GM12878 (cell line): ENCODE measurements around the gene CFDP1.

Source experiments
- CEBPB ChIP-seq, 2 experiments: fragments of 150-350 bp in 1 of 2; IDR thresholded peaks; 2 replicates each; pipeline ENCODE4 v1.6.1; 2012 to 2014; ENCODE audit warnings: low read depth in 2 of 2, low read length in 2 of 2, borderline replicate concordance in 1 of 2, inconsistent platforms in 1 of 2
- CHD1 ChIP-seq: IDR thresholded peaks from 2 replicates; pipeline ENCODE4 v1.6.1; 2012; ENCODE audit warnings: low read depth, low read length, improper control_type of control experiment
- MYC ChIP-seq: IDR thresholded peaks from 2 replicates; pipeline ENCODE4 v1.6.1; 2011; ENCODE audit warnings: mild to moderate bottlenecking, low read length, moderate library complexity, inconsistent platforms; ENCODE audit not compliant: insufficient read depth, insufficient replicate concordance, insufficient read length, severe bottlenecking
- POLR2A ChIP-seq: IDR thresholded peaks from 2 replicates; pipeline ENCODE4 v1.6.1; 2011; ENCODE audit warnings: low read depth, mild to moderate bottlenecking, low read length
- POLR2AphosphoS2 ChIP-seq: IDR thresholded peaks from 2 replicates; pipeline ENCODE4 v1.6.1; 2011; ENCODE audit warnings: low read depth, mild to moderate bottlenecking, low read length, improper control_type of control experiment, moderate library complexity
- RAD21 ChIP-seq: IDR thresholded peaks from 2 replicates; pipeline ENCODE4 v1.6.1; 2011; ENCODE audit warnings: mild to moderate bottlenecking, low read depth, low read length, moderate library complexity; ENCODE audit not compliant: insufficient read depth
- SMARCA5 ChIP-seq: fragments of 450-650 bp; IDR thresholded peaks from 2 replicates; pipeline ENCODE4 v1.6.1; 2017; ENCODE audit warnings: mild to moderate bottlenecking
- SRF ChIP-seq, 2 experiments: IDR thresholded peaks; 2 replicates each; pipeline ENCODE4 v1.6.1; 2011; ENCODE audit warnings: low read depth in 2 of 2, low read length in 2 of 2, mild to moderate bottlenecking in 1 of 2, moderate library complexity in 1 of 2
- TAF1 ChIP-seq: IDR thresholded peaks from 2 replicates; pipeline ENCODE4 v1.6.1; 2011; ENCODE audit warnings: mild to moderate bottlenecking, low read depth, low read length, borderline replicate concordance
- TCF7 ChIP-seq: IDR thresholded peaks from 2 replicates; pipeline ENCODE4 v1.6.1; 2014; ENCODE audit warnings: antibody characterized with exemption, borderline replicate concordance
- ZNF384 ChIP-seq: IDR thresholded peaks from 2 replicates; pipeline ENCODE4 v1.6.1; 2012; ENCODE audit warnings: low read depth, mild to moderate bottlenecking, low read length, improper control_type of control experiment, borderline replicate concordance
- TF ChIP-seq, protein P1 (sequence below), 3 experiments: IDR thresholded peaks in 2 of 3; conservative IDR thresholded peaks in 1 of 3; 2 replicates each; pipeline ENCODE4 v1.5.1; 2011; ENCODE audit warnings: low read depth in 3 of 3, low read length in 3 of 3, mild to moderate bottlenecking in 3 of 3, control low read depth in 2 of 3, moderate library complexity in 2 of 3, inconsistent platforms in 1 of 3, mixed read lengths in 1 of 3; ENCODE audit not compliant: control insufficient read depth in 2 of 3, insufficient read depth in 1 of 3; ENCODE audit errors: extremely low read depth in 1 of 3
- TF ChIP-seq, protein P2 (sequence below): fragments of 450-650 bp; IDR thresholded peaks from 2 replicates; pipeline ENCODE4 v1.6.1; 2014; ENCODE audit warnings: mild to moderate bottlenecking

DNA sequence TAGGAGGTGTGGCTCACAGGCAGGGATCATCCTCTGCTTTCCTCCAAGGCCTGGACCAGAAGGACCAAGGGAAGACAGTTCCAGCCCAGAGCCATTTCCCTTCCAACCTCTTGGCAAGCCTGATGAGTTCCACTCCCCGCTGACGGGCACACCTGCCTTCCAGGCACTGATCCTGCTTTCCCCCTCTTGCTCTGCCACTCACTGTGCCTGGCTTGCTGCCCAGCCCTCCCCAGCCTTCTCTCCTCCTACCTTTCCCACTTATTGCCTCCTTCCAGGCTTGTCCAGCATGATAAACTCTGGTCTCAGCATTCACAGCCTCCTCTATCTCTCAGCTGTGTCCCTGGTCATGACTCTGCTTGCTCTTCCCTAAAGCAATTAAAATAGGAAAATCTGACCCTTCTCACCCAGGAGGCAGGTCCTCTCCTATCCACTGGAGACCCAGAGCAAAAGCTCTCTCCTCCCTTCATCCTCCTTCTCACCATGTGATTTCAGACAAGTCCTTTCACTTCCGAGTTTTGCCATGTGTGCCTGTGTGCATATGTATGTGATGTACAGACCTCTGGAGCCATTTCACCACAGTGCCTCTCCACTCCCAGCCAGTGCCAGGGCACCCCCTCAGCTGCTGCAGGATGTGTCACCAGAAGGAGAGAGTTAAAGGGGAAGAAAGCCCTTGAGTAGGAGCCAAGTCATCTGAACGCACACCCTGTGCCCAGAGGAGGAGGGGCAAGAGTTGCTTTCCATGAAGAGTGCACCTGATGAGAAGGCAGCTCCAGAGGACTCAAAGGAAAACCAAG lies 44.6 kb upstream of the CFDP1 start:
- TF ChIP-seq CEBPB (IDR thresholded peaks at IDR 0.05; ENCODE audit: borderline replicate concordance in 1 of 2, low read depth in 2 of 2, low read length in 2 of 2) (no peak), TAF1 (no peak), SRF (IDR thresholded peaks at IDR 0.05; ENCODE audit: low read depth in 2 of 2, low read length in 2 of 2) (no peak), TCF7 (no peak), ZNF384 (no peak), MYC (no peak), POLR2A (no peak), CHD1 (no peak), RAD21 (no peak), SMARCA5 (no peak), POLR2AphosphoS2 (no peak)
- TF ChIP-seq, protein P1, sequence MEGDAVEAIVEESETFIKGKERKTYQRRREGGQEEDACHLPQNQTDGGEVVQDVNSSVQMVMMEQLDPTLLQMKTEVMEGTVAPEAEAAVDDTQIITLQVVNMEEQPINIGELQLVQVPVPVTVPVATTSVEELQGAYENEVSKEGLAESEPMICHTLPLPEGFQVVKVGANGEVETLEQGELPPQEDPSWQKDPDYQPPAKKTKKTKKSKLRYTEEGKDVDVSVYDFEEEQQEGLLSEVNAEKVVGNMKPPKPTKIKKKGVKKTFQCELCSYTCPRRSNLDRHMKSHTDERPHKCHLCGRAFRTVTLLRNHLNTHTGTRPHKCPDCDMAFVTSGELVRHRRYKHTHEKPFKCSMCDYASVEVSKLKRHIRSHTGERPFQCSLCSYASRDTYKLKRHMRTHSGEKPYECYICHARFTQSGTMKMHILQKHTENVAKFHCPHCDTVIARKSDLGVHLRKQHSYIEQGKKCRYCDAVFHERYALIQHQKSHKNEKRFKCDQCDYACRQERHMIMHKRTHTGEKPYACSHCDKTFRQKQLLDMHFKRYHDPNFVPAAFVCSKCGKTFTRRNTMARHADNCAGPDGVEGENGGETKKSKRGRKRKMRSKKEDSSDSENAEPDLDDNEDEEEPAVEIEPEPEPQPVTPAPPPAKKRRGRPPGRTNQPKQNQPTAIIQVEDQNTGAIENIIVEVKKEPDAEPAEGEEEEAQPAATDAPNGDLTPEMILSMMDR (IDR thresholded peaks at IDR 0.05 in 2 of 3, conservative IDR thresholded peaks at IDR 0.05 in 1 of 3; ENCODE audit: control insufficient read depth in 2 of 3, extremely low read depth in 1 of 3, insufficient read depth in 1 of 3, low read depth in 3 of 3, low read length in 3 of 3) = no peak
- TF ChIP-seq, protein P2, sequence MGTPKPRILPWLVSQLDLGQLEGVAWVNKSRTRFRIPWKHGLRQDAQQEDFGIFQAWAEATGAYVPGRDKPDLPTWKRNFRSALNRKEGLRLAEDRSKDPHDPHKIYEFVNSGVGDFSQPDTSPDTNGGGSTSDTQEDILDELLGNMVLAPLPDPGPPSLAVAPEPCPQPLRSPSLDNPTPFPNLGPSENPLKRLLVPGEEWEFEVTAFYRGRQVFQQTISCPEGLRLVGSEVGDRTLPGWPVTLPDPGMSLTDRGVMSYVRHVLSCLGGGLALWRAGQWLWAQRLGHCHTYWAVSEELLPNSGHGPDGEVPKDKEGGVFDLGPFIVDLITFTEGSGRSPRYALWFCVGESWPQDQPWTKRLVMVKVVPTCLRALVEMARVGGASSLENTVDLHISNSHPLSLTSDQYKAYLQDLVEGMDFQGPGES = no peak
